ENCODE data around the gene EFCAB8.

The EFCAB8 gene, protein sequence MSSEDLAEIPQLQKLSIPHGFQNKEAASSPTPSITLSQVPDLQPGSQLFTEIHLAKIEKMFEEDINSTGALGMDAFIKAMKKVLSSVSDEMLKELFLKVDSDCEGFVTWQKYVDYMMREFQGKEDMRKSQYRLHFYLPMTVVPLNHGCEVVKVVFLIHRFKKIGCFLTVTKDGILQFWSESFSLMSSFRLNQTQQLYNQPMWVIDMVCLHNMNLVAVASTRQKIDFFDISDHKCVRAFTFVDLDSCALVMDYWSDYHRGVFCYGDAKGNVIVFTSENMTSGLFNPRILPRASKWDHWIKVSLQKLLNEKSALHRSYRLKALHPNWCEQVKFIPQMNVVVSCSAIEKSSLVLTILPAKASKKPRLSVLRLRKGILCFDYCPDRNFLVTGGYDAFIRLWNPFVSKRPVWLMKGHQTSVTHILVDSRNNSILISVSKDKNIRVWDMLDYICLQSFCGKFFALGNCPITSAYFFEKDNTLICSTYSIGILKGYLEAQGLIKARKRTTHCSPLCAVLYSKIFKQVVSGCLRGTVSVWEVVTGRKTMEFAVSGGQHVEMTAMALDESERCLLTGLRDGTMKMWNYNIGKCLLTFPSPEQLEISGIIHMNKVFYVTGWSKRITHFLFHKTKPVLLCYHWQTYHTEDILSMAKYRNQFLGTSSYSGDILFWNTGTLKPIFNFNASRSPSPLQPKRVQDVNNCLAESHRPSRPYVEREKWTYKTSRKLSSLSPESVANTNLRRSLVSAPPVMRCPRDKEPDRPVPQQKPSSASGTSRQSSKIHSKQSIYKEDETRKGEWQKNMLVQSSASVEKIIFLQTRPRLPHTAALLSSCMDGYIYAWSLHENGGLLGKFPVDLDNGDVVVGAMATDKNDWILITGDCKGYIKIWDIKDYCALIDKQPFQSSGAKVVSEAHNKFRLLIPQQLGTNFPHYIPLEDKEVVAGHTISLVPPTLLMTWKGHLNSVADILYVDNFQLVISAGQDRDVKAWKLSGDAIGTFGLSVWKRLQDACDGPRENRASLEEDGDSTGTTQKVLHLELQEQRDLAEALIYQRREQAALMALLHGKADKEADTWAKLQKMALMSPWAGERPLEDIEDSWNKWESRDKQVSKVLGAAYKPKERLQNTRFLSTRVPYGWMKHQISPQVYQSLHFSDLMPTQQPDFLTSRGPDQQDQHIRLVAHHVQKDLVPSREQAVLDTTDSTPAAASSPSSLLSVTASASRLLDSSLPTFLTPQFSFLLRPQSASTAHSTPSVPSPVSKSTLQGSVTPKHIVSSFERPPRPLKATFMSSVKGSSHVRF

DNA sequence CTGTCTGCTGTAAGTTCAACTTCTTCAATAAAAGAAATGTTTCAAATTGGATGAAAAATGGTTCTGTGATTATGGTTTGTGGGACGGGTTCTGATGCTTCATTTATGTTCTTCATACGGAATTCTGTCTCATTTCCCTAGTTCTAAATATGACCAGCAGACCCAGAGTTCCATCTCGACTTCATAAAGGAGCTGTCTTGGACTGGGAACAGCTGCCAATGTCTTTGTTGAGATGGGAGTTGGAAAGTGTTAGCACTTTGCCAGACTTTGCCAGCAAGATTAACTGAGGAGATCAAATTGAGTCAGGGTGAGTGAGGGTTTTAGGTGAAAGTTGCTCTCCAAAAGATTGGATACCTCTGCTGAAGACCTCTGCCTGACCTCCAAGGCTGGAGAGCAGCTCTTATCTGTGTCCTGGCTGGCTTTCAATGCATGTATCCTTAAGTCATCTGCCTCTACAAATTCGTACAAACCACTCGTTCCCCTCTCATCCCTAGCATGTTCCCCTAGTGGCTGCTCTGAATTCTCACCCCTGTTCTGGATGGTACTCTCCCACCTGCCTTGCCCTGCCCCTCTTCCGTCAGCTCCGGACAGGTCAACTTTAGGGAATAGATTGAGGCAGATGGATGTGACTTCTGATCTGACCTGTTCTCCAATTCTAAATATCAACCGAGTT lies at the start of gene EFCAB8:
Gene EFCAB8 (plus strand): TSS at position 223 of the 672 bp plus-strand sequence. CDS start 4,870 bp downstream, outside the sequence.
- DNase-seq (ENCODE audit: low read depth), result no peak

DNA sequence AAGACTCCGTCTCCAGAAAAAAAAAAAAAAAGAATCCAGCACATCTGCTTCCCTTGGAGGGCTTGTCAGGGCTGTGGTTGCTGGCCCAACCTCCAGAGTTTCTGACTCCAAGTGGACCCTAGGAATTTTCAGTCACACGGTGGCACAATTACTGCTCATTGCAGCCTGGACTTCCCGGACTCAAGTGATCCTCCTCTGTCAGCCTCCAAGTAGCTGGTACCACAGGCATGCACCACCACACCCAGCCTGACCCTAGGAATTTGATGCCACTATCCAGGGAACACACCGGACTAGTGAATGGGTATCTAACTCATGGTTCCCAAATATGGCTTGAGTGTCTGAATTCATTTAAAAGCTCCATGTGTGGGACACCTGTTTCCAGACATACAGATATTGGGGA lies 48.8 kb upstream of the EFCAB8 start:
- no peak for DNase-seq (ENCODE audit: low read depth)

DNA sequence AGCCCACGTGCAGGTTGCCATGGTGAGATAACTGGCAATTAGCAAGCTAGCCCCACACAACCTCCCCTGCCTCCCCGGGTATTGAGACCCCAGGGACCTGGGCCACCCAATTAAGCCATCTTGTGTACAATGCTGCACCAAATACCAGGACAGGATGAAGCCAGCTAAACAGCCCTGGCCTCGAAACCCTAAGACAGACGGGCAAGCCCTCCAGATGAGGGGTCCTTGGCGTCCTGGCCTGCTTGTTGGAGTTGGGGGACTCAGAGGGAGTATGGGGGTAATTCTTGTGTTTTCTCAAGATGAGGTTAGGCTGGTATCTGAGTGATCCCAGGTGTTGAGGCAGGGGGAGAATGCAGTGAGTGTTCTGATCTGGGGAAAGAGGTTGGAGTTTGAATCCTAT lies 47.8 kb upstream of the EFCAB8 start:
- no peak for DNase-seq (ENCODE audit: low read depth)

DNA sequence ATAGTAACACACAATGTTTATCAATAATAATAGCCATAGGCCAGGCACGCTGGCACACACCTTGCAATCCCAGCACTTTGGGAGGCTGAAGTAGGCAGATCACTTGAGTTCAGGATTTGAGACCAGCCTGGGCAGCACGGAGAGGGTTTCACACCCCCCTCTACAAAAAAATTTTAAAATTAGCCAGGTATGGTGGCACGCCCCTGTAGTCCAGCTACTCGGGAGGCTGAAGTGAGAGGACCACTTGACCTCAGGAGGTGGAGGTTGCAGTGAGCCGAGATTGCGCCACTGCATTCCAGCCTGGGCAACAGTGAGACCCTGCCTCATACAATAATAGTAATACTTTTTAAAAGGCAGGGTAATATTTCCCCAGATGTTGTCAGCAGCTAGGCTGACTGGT lies 46.8 kb upstream of the EFCAB8 start:
- DNase-seq (ENCODE audit: low read depth), result no peak

DNA sequence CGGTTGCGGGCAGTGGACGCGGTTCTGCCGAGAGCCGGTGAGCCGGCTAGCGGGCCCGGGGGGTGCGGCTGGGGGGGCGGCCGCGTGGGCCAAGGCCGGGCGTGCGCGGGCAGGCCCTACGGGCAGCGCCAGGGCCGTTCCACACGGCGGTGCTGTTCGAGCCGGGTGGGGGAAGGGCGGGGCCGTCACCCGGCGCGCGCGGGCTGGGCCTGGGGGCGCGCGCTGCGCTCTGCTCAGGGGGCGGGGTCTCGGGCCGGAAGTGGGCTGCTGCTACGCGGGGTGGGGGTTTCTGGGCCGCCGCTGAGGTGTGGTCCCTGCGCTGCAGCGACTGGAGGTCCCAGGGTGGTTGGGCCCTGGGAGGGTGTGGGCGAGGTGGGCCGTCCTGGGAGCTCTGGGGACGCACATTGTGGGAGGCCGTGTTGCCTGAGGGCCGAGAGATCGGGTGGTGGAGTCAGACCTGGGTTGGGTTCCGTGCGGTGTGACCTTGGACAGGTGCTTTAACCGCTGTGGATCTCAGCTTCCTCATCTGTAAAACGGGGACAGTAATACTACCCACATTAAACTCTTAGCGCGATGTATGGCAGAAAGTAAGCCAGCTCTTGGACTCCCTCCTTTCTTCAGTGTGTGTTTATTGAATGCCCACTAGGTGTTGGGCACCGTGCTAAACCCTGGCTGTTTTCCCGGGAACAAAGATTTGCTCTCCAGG lies 38.6 kb upstream of the EFCAB8 start:
- peak; percentile 33 for DNase-seq (ENCODE audit: low read depth)

DNA sequence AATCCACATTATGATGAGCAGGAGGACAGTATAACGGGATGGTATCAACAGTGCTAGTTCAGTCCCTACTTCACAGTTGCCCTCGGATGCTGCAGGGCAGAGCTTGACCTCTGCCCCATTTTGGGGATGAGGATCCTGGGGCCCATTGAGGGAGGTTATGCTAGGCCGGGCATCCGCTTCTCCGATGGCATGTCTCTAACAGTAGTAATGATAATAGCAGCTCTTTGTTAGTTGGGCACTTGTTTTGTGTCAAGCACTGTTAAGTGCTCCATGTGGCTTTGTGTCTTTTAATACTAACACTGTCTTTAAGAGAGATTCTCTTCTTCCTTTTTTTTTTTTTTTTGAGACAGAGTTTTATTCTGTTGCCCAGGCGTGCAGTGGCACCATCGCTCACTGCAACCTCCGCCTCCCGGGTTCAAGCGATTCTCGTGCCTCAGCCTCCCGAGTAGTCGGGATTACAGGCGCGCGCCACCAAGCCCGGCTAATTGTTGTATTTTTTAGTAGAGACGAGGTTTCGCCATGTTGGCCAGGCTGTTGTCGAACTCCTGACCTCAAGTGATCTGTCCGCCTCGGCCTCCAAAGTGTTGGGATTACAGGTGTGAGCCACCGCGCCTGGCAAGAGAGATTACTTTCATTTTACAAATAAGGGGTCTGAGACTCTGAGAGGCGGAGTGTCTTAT lies 37.9 kb upstream of the EFCAB8 start:
- DNase-seq (ENCODE audit: low read depth), result no peak

DNA sequence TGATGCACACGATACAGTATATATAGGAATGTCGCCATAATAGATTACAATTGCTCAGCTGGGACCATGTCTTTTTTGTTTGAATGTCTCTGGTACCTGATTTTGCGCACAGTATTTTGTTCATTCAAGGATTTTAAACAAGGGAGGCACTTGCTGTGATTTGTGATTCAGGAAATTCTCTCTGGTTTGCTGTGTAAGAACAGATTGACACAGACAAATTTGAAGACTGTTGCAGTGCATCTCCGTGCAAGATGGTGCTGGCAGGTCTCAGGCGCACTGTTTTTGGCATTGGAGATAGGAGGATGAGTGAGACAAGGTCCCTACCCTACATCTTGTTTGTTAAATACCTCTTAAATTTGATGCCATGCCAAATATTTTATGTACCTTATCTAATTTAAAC lies 36.5 kb upstream of the EFCAB8 start:
- DNase-seq (ENCODE audit: low read depth), result no peak

DNA sequence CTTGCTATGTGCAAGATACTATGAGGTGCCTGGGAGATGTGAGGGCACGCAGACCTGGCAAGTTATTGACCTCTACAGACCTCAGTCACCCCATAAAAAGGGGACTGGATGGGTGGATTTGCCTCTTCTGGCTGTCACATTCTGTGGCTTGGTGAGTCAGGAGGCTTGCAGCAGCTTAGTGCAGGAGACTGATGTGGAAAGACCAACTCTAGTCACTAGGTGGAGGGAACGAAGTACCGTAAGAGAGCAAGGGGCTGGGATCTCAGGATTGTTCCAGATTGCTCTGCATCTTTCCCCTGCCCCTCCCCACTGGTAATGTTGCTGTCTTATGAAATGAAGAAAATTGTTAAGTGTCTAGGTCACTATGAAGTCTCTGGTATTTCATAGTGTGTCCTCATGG lies 35.6 kb upstream of the EFCAB8 start:
- peak; percentile 90 for DNase-seq (ENCODE audit: low read depth)

DNA sequence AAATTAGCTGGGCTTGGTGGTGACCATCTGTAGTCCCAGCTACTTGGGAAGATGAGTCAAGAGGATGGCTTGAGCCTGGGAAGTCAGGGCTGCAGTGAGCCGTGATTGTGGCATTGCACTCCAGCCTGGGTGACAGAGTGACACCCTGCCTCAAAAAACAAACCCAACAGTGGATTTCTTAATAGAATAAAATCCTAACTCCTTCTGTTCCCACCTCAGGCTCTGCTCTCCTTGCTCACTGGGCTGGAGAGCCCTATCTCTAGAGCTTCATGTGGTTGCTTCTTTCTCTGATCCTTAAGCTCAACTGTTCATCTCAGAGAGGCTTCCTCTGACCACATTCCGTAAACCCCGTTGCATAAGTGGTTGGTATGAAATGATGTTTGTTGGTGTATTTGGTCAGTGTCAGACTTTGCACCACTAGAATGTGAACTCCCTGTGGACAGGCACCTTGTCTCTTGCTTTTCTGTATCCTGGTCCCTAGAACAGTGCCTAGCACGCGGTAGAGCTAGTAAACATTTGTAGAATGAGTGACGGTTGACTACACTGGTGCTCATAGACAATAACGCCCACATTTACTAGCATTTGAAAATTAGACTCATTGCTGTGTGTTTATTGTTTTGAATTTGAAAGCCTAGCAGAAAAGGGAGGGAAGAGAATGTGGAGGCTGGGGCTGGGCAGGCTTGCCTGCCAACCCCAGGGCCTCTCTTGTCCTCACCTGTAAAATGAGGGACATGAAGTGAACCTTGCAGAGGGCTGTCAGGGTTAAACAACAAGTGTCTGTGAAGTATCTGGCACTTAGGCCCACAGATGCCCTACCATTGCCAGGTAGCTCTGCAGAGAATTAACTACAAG lies 34.8 kb upstream of the EFCAB8 start:
- DNase-seq (ENCODE audit: low read depth), result peak; percentile 73

DNA sequence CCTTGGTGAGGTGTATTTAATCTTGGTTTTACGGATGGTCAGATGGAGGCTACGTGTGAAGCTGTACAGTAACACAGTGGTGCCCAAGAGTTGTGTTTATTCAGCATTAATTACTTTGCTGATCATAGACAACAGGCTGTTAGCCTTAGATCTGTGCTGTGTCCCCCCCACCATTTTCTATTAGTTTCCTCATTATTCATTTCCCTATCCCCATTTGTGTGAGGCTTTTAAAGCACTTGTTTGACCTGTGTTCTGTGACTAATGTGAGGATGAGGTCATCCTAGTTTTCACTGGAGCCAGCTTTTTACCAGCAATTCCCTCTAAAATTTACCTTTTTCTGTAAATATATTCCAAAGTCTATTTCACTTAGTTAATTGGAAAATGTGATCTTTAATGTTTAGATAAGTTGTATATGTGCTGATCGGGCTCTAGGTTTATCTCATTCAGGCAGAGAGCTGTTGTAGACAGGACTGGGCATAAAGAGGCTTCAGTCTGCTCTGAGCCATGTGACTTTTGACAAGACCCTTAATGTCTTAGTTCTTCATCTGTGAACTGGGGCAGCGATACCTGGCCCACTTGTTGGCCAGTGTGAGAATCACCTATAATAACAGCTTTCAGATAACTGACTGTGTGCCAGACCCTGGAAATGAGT lies 30.6 kb upstream of the EFCAB8 start:
- DNase-seq (ENCODE audit: low read depth), result peak; percentile 49

DNA sequence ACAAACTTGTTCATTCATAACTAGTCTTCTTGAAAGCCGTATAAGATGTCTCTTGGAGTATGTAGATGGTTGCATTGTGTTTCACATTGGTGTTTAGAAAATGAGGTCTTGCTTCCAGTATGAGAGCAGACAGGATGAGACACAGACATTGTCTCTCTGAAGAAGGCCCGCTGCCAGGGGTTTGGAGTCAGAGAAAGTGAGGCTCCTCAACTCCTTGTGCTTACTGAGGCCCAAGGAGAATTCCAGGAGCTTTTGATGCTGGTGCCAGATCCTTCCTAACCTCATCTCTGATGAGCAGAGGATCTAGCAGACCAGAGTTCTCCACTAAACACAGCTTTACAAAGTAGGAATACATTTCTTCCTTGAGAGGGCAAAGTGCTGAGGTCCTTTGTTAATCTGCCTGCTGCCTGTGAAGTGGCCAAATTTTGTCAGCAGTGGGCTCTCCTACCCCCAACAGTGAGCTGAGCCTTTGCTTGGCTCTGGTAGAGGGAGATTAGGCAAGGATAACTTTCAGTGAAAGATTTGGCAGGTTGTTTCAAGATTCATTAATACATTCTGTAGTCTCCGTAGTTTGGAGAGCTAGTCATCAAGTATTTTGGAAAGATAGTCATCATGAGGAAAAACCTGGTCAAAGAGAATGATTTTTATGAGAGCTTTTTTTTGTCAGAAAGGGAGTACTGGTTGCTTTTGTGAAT lies 29.3 kb upstream of the EFCAB8 start:
- peak; percentile 50 for DNase-seq (ENCODE audit: low read depth)

DNA sequence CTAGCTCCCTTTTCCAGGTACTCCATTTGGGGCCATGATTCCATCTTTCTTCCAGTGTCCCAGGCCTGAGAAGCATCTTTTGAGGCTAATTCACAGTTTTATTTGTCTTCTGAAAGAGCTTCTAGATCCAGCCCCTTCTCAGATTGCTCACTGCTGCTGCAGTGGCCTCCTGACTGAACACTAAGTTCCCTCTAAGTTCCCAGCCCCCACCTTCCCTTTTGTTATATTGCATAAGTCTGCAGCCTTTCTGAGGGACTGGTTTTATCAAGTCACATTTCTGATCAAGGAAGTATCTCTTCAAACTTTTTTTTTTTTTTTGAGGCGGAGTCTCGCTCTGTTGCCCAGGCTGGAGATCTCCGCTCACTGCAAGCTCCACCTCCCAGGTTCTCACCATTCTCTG lies 28.3 kb upstream of the EFCAB8 start:
- DNase-seq (ENCODE audit: low read depth), result peak; percentile 86

DNA sequence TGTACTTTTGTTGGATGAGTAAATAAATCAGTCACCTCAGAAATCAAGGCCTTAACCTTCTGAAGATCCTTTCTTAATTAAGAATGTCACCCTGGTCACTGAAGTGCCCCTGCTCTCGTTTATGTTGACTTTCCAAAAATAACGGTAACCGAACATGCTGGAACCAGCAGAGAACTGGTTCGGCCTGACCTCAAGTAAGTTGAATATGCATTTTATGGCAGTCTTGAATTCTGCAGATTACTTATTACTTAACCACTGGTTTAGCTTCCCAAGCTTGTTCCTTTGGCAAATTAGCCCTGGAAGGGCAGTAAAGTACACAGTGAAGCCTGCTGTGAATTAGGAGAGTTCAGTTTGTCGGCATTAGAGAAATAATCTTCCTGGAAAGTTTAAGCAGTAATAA lies 26.7 kb upstream of the EFCAB8 start:
- DNase-seq (ENCODE audit: low read depth), result no peak

DNA sequence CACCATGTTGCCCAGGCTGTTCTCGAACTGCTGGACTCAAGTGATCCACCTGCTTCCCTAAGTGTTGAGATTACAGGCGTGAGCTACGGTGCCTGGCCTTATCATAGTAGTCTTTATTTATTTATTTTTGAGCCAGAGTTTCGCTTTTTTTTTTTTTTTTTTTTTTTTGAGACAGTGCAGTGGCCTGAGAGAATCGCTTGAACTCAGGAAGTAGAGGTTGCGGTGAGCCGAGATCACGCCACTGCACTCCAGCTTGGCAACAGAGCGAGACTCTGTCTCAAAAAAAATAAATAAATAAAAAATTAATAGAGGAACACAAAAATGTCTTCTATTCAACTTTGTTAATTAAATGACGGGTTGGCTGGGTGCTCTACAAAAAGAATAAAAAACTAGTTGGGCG lies 26.1 kb upstream of the EFCAB8 start:
- DNase-seq (ENCODE audit: low read depth), result no peak

DNA sequence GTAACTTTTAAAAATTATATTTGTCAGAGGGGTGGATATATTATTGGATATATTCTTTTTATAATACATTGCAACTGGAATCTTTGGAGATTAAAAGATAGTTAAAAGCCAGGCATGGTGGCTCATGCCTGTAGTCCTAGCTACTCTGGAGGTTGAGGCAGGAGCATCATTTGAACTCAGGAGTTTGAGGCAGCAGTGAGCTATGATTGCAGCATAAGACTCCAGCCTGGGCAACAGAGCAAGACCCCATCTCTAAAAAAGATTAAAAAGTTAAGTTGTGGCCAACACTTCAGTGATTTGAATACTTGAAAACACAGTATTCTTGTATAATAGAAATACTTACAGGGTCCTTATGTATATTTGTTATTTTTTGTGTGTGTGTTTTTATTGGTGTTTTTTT lies 23.8 kb upstream of the EFCAB8 start:
- no peak for DNase-seq (ENCODE audit: low read depth)

DNA sequence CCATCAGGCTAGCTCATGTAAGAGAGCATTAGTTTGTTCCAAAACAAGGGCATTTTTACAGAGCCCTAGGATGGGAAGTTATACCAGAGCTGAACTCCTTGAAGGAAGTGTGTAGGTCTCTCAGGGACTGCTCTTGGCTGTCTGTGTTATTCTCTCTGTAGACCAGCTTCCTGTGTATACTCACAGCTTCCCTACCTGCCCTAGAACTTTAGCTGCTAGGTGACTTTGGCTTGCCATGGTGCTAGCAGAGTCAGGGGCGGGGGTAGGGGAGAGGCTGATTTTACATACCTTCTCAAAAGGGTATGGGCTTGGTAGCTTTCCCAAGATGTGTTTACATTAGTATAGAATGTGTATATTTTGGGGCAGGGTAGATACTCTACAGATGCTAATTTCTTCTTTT lies 21.6 kb upstream of the EFCAB8 start:
- no peak for DNase-seq (ENCODE audit: low read depth)

DNA sequence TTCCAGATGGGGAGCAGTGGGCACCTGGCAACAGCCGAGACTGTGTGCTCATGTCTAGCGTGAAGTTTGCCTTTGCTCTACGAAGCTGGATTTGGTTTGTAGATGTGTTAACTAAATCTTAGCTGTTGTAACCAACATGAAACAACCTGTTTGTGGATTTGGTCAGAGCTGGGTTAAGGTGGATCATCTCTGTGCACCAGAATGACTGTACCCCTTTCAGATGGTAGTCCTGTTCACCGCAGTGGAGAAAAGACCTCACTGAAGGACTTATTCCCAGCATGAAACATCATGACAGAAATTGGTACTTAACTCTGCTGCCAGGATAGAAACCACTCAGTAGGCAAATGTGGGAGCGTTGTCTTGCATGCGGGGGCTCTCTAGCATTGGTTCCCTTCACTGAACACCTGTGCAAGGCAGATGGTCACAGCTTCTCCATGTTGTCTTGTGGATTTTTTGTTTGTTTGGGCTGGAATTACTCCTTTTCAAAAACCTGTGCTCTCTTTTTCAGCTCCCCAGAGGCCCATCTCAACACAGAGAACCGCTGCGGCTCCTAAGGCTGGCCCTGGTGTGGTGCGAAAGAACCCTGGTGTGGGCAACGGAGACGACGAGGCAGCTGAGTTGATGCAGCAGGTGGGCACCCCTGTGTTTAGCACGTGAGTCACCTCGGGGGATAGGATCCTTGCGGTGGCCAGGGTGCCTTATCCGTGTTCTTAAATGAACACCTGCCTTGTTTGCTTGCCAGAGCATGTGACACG lies 19.3 kb upstream of the EFCAB8 start:
- DNase-seq (ENCODE audit: low read depth), result no peak

DNA sequence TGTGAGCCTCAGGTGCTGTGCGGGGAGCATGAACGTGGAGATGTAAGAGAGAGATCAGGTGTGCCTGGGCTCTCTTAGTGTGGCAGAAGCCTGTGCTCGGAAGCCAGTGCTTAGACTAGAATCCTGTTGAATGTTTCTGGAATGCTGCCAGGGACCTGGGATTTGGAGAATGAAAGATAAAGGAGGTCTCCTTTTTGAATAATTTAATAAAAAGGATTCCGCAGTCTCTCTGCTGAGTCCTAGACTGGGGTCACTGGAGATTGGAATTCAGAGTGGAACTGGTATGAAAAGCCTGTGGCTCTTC lies 18.8 kb upstream of the EFCAB8 start:
- no peak for DNase-seq (ENCODE audit: low read depth)
